PC-3 (cell line): ENCODE data around the gene PAPOLG. TPM values are rescaled to one million over a fixed set of nuclear protein-coding genes. Genes with fewer than 3 reads are reported as not detected.

Experiments
- ATAC-seq: fragments of 200-7000 bp; cut with Tn5 transposase; 2 replicates; pipeline ENCODE4 v1.9.1; 2020; ENCODE audit warnings: mild to moderate bottlenecking, moderate library complexity
- BruUV-seq: library from RNA; stranded (reverse); fragments of 400-500 nt; replicated peaks from 2 replicates; lab custom pipeline; 2021; lab: Mats Ljungman, UMichigan
- CTCF ChIA-PET: fragments of 300-600 bp; sonication (Branson Sonifier 250); formaldehyde crosslinking; loops from one replicate; lab custom pipeline; 2022; ENCODE audit warnings: antibody characterized with exemption; lab: Charles Lee
- POLR2A ChIA-PET: fragments of 300-600 bp; sonication (Branson Sonifier 250); formaldehyde crosslinking; loops from one replicate; lab custom pipeline; 2022; ENCODE audit warnings: antibody characterized with exemption; ENCODE audit not compliant: unreplicated experiment; lab: Charles Lee
- DNase-seq: peaks from one replicate; pipeline ENCODE4 v3.0.0-alpha.2; 2015
- H2AFZ ChIP-seq: fragments of 300-600 bp; sonication (generic); 2 replicates; pipeline ENCODE4 v1.6.0; 2016; ENCODE audit warnings: antibody characterized with exemption, low read length
- H3F3A ChIP-seq: fragments of 300-600 bp; sonication (generic); one replicate; pipeline ENCODE4 v1.6.0; 2017; ENCODE audit warnings: antibody characterized with exemption, low read length, control low read depth, mild to moderate bottlenecking; ENCODE audit not compliant: unreplicated experiment
- H3K27ac ChIP-seq: fragments of 300-600 bp; sonication (generic); 2 replicates; pipeline ENCODE4 v1.5.1; 2016; ENCODE audit warnings: mild to moderate bottlenecking, low read length
- H3K27me3 ChIP-seq: fragments of 300-600 bp; sonication (generic); 2 replicates; pipeline ENCODE4 v1.6.1; 2016; ENCODE audit warnings: low read length, mixed read lengths
- H3K36me3 ChIP-seq: fragments of 300-600 bp; sonication (generic); 2 replicates; pipeline ENCODE4 v1.6.1; 2016; ENCODE audit warnings: low read depth, mixed run types, low read length, mixed read lengths
- H3K4me1 ChIP-seq: fragments of 300-600 bp; sonication (generic); 2 replicates; pipeline ENCODE4 v1.5.1; 2016; ENCODE audit warnings: low read length; ENCODE audit not compliant: insufficient read depth
- H3K4me2 ChIP-seq: fragments of 300-600 bp; sonication (generic); 2 replicates; pipeline ENCODE4 v1.6.0; 2016; ENCODE audit warnings: low read length
- H3K4me3 ChIP-seq: fragments of 300-600 bp; sonication (generic); 2 replicates; pipeline ENCODE4 v1.5.1; 2016; ENCODE audit warnings: mild to moderate bottlenecking, low read length, mixed read lengths
- H3K79me2 ChIP-seq: fragments of 300-600 bp; sonication (generic); 2 replicates; pipeline ENCODE4 v1.6.1; 2017; ENCODE audit warnings: low read length, mixed read lengths
- H3K9ac ChIP-seq: fragments of 300-600 bp; sonication (generic); 2 replicates; pipeline ENCODE4 v1.6.0; 2016; ENCODE audit warnings: mild to moderate bottlenecking, low read length
- H3K9me2 ChIP-seq: fragments of 300-600 bp; sonication (generic); replicated peaks from 2 replicates; pipeline ENCODE4 v1.6.1; 2016; ENCODE audit warnings: mixed run types, low read length, mixed read lengths
- H3K9me3 ChIP-seq: fragments of 300-600 bp; sonication (generic); 2 replicates; pipeline ENCODE4 v1.6.1; 2016; ENCODE audit warnings: low read length, mixed read lengths
- H4K20me1 ChIP-seq: fragments of 300-600 bp; sonication (generic); 2 replicates; pipeline ENCODE4 v1.6.1; 2016; ENCODE audit warnings: low read length, mixed read lengths
- CTCF ChIP-seq: fragments of 300-600 bp; sonication (generic); conservative IDR thresholded peaks from 2 replicates; pipeline ENCODE4 v1.5.1; 2017; ENCODE audit warnings: antibody characterized with exemption, low read depth, mild to moderate bottlenecking, low read length
- EZH2 ChIP-seq: fragments of 300-600 bp; sonication (generic); IDR thresholded peaks from one replicate; pipeline ENCODE4 v1.6.1; 2017; ENCODE audit warnings: antibody characterized with exemption, mild to moderate bottlenecking, low read length; ENCODE audit not compliant: unreplicated experiment
- EZH2phosphoT487 ChIP-seq: fragments of 300-600 bp; sonication (generic); IDR thresholded peaks from 2 replicates; pipeline ENCODE4 v1.6.1; 2018; ENCODE audit warnings: mild to moderate bottlenecking, antibody characterized with exemption, low read length, borderline replicate concordance
- intact Hi-C: fragments of 100-400 bp; cut with micrococcal nuclease; formaldehyde crosslinking; loops from 2 replicates; pipeline ENCODE4 v1.9.0; 2023
- total RNA-seq: library from RNA; depleted of rRNA; stranded (reverse); fragments of >200 nt; gene quantifications from 2 replicates; pipeline ENCODE4 v1.2.3, GENCODE V29; 2014

Gene PAPOLG
- total RNA-seq, 1 experiment from 2014 or later, result 7.1 TPM

- H3K4me1 ChIP-seq, result no peaks in the 10 kb centered on the region
- H3K36me3 ChIP-seq, result no peaks in the 10 kb centered on the region
- H3K9me2 ChIP-seq, result no peaks in the 10 kb centered on the region
- no peak for DNase-seq
- no peak overlapping the region for H3K4me3 ChIP-seq
- H4K20me1 ChIP-seq, result no peaks in the 10 kb centered on the region
- H3K9me3 ChIP-seq, result peaks cover 13% of the 10 kb centered on the region; the same call in 1 of the 2 replicates
- no peaks in the 10 kb centered on the region for H3F3A ChIP-seq
- TF ChIP-seq EZH2 (no peak), CTCF (no peak), EZH2phosphoT487 (no peak)
- H2AFZ ChIP-seq, result no peak overlapping the region
- ChIA-PET POLR2A (no interaction called here), CTCF (no interaction called here)
- no peak for ATAC-seq
- intact Hi-C loops, result no loop called here
- H3K79me2 ChIP-seq, result no peaks in the 10 kb centered on the region
- BruUV-seq, result no TSS peak
- no peaks in the 10 kb centered on the region for H3K27me3 ChIP-seq
- no peak overlapping the region for H3K4me2 ChIP-seq
- H3K27ac ChIP-seq, result no peak overlapping the region
- H3K9ac ChIP-seq, result no peak overlapping the region
Observed at GRCh38 chr2:60728855-60729254, 27.2 kb upstream of the PAPOLG start.

GRCh38 chr2:60735496-60736250 lies 20.4 kb upstream of the PAPOLG start:
- DNase-seq (no peak), ATAC-seq (peak; percentile 48; the same call in 1 of the 2 replicates)
- H3K4me1 ChIP-seq, result no peaks in the 10 kb centered on the region
- H3K9me2 ChIP-seq, result no peaks in the 10 kb centered on the region
- no peaks in the 10 kb centered on the region for H3F3A ChIP-seq
- H3K4me2 ChIP-seq, result no peak overlapping the region
- H3K4me3 ChIP-seq, result no peak overlapping the region
- TF ChIP-seq CTCF, result no peak
- TF ChIP-seq EZH2phosphoT487, result no peak
- no peak for TF ChIP-seq EZH2
- H3K79me2 ChIP-seq, result no peaks in the 10 kb centered on the region
- H4K20me1 ChIP-seq, result no peaks in the 10 kb centered on the region
- no TSS peak for BruUV-seq
- no peak overlapping the region for H3K9ac ChIP-seq
- POLR2A ChIA-PET, result no interaction called here
- H3K9me3 ChIP-seq, result no peaks in the 10 kb centered on the region
- H2AFZ ChIP-seq, result no peak overlapping the region
- intact Hi-C loops, result no loop called here
- H3K36me3 ChIP-seq, result no peaks in the 10 kb centered on the region
- CTCF ChIA-PET, result no interaction called here
- H3K27me3 ChIP-seq, result peaks cover 15% of the 10 kb centered on the region; the same call in 1 of the 2 replicates
- H3K27ac ChIP-seq, result no peak overlapping the region

GRCh38 chr2:60738679-60739078 lies 17.4 kb upstream of the PAPOLG start:
- Histone ChIP-seq H3K4me1 (no peaks in the 10 kb centered on the region), H3K9me2 (no peaks in the 10 kb centered on the region), H3K4me2 (no peak overlapping the region), H3K9ac (no peak overlapping the region), H3K4me3 (no peak overlapping the region), H3K9me3 (no peaks in the 10 kb centered on the region), H3F3A (no peaks in the 10 kb centered on the region), H3K27me3 (peaks cover 15% of the 10 kb centered on the region; the same call in 1 of the 2 replicates), H3K36me3 (no peaks in the 10 kb centered on the region), H3K27ac (no peak overlapping the region), H4K20me1 (no peaks in the 10 kb centered on the region), H2AFZ (no peak overlapping the region), H3K79me2 (no peaks in the 10 kb centered on the region)
- POLR2A ChIA-PET, result no interaction called here
- BruUV-seq, result no TSS peak
- ATAC-seq (no peak), DNase-seq (no peak)
- CTCF ChIA-PET, result no interaction called here
- intact Hi-C loops, result no loop called here
- TF ChIP-seq CTCF (no peak), EZH2phosphoT487 (no peak), EZH2 (no peak)
